GM12864 (cell line): ENCODE measurements around the gene CIDEA.

ENCODE experiments used
- DNase-seq: peaks from one replicate; pipeline ENCODE4 v3.0.0-alpha.2; 2011; ENCODE audit warnings: low read depth
- H3K4me3 ChIP-seq: 2 replicates; pipeline ENCODE4 v1.5.1; 2011; ENCODE audit warnings: mild to moderate bottlenecking, low read depth, low read length, control low read depth
- TF ChIP-seq, protein P1 (sequence below): IDR thresholded peaks from 2 replicates; pipeline ENCODE4 v1.5.1; 2011; ENCODE audit warnings: low read depth, mild to moderate bottlenecking, moderate library complexity, low read length, control low read depth, inconsistent platforms; ENCODE audit errors: missing control alignments

The CIDEA gene

DNA sequence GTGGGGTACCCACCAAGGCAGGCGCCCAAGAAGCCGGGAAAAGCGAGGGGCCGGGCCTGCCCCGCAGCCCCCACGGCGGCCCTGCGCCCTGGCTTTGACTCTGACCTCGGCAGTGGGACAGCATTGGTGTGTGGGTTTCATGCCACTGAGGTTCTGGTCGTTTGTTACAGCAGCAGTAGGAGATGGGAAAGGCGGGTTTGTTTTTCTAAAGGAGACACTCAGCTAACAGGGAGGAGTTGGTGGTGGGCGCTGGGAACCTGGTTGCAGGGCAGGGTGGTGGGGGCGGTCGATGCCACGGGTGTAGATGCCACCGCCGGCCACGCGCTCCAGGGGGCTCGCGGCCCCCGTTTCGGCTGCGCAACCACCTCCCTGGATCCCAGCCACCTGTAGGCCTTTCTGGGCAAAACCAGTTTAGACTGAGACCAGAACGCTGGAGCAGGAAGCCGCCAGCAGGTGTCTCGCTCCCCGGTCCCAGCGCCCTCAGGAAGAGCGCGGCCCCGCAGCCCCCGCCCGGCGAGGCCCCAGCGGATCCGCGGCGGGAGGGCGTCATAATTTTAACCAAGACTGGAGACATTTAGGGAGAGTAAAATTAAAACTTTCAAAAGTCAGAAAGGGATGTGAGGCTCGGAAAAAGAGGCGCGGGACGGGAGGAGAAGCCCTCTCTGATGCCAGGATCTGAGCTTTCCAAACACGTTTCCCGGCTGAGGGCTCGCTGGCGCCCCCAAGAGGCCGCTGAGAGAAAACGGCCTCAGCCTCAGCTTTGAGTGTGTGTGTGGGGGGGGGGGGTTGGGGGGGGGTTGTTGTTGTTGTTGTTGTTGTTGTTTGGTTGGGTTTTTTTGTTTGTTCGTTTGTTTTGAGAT is 17.4 kb downstream of the CIDEA start:
- peak overlapping the region; percentile 44 for H3K4me3 ChIP-seq
- TF ChIP-seq, protein P1, sequence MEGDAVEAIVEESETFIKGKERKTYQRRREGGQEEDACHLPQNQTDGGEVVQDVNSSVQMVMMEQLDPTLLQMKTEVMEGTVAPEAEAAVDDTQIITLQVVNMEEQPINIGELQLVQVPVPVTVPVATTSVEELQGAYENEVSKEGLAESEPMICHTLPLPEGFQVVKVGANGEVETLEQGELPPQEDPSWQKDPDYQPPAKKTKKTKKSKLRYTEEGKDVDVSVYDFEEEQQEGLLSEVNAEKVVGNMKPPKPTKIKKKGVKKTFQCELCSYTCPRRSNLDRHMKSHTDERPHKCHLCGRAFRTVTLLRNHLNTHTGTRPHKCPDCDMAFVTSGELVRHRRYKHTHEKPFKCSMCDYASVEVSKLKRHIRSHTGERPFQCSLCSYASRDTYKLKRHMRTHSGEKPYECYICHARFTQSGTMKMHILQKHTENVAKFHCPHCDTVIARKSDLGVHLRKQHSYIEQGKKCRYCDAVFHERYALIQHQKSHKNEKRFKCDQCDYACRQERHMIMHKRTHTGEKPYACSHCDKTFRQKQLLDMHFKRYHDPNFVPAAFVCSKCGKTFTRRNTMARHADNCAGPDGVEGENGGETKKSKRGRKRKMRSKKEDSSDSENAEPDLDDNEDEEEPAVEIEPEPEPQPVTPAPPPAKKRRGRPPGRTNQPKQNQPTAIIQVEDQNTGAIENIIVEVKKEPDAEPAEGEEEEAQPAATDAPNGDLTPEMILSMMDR, result peak; percentile 65
- DNase-seq, result peak; percentile 8

GRCh38 chr18:12274793-12275192 is 20.6 kb downstream of the CIDEA start:
- TF ChIP-seq, protein P1, result no peak
- no peak overlapping the region for H3K4me3 ChIP-seq
- DNase-seq, result no peak

DNA sequence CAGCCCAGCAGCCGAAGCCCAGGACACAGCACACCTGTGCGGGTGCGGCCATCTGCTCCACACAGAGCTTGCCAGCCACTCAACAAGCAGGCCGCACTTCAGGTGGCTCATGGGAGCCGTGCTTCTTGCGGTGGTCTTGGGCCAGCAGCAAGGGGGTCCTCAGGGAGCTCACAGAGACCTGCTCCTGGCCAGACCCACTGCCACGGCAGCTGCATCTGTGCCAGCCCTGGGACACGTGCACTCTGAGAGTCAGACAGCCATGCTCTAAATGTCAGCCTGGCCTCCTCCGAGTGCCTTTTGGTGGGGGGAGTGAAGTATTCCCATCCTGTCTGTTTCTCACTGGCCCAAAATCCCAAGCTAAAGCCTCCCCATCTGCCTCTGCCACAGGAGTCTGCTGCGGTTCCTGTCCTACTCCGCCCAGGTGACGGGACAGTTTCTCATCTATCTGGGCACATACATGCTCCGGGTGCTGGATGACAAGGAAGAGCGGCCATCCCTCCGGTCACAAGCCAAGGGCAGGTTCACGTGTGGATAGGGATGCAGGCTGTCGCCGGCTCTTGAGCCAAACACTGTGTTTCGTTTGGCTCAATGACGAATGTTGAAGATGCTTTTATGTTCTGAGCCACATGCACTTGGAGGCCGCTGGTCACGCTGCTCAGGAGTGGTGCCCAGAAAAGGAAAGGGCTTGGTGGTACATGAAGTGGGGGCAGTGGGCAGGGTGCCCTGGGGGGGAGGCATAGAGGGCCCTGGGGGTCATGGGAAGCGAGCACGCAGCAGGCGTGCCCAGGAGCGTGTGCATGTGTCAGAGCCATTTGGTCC is 22.8 kb downstream of the CIDEA start:
- no peak overlapping the region for H3K4me3 ChIP-seq
- TF ChIP-seq, protein P1, result no peak
- no peak for DNase-seq

DNA sequence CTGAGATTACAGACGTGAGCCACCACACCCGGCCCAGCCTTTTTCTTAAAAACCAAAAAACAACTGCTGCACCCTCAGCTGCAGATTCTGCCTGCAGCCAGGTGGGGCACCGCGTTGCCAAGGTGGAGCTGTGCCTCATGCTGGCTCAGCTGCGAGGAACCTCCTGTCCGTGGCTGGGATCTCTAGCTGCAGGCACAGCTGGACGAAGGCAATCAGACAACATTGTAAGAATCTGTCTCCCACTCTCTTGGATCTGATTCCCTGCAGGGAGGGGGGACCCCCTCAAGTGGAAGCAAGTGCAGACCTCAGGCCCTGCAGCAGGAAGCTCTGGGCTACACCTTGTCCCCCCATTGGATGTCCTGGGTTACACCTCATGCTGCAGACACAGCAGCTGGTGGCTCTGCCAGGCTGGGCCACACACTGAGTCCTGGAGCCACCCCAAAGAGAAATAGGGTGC is 24.1 kb downstream of the CIDEA start:
- TF ChIP-seq, protein P1, result peak; percentile 5
- no peak for DNase-seq
- H3K4me3 ChIP-seq, result no peak overlapping the region

DNA sequence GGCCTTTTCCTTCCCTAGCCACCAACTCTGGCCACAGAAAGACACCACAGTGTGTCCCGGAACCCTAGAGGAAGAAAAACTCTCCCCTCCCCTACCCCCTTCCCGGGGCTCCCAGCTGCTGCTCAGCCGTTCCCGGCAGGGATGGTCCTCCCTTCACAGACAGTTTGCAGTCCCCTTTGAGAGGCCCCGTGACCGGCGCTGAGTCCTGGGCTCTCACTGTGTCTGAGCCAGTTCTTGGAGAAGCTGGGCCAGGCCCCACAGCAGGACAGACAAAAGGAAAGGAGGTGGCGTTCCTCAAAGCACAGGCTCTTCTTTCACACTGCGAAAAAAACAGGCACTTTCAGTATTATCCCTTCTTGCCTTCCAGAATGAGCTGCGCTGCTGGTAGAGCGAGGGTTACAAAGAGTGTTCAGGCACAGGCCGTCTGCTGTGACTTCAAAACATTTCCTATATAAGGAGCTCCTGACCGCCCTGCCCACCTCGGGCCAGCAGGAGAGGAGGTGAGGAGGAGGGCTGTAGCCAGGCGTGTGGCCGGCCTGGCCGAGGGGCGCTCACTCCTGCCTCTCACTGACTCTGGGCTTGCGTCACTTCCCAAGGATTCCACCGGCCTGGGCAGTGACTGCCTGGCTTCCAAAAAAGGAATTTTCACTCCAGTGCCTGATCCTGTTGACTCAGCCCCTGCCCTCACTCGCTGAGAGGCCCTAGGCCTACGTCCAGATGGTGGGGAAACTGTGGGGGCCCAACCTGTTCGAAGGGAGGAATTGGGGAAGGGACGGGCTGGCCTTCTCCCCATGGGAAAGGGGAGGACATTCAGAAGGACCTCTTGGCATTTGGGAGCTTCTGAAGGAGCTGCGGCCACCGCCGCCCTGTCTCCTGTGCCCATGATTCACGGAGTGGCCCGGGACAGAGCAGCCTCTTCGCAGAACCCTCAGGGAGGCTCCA is 24.9 kb downstream of the CIDEA start:
- TF ChIP-seq, protein P1, result no peak
- no peak overlapping the region for H3K4me3 ChIP-seq
- no peak for DNase-seq

GRCh38 chr18:12279781-12280531 is 25.8 kb downstream of the CIDEA start:
- H3K4me3 ChIP-seq, result no peak overlapping the region
- no peak for DNase-seq
- TF ChIP-seq, protein P1, result no peak
